T-helper 2 cell treated with Interferon-gamma antibody and Interleukin-4, amounts not matched to agents 100 ng/mL and 5 ng/mL, for 36 hours (primary cell): ENCODE measurements around the gene ARPP21. TPM values are rescaled to one million over a fixed set of nuclear protein-coding genes. Genes with fewer than 3 reads are reported as not detected.

Experiments used
- intact Hi-C: fragments of 100-400 bp; cut with micrococcal nuclease; formaldehyde crosslinking; loops from one replicate; pipeline ENCODE4 v1.15.1; 2023
- total RNA-seq: library from RNA; stranded (reverse); gene quantifications from 2 replicates; pipeline ENCODE4 v1.2.3, GENCODE V29; 2022

The ARPP21 gene
- total RNA-seq, 1 donor from 2014 or later: not detected

DNA sequence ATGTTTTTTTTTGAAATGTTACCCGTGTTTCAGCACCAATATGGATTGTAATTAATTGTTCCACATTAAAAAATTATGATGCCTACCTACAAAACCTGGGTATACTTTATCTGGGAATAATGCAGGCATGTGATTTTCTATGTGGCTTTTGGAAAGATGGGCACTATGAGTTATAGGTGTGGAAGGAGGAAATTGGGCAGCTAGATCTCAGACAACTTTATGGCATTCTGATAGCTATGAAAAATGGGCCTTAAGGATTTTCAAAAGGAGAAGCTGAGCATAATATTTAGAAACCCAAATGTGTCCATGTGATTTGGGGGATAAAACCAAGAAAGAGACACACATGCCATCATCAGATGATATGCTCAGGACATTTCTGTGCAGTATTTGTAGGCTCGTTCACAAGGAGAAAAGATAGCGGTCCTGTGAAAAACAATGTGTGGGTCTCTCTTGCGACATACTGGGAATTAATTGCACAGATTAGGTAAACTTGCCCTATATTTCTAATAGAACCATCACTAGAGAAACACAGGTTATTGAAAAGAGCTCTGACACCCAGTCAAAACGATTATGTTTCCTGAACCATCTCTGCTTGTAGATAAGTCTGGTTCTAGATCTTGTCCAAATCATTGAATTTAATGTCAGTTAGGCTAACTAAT, 35.3 kb downstream of the ARPP21 start:
- intact Hi-C loops: no loop called here

DNA sequence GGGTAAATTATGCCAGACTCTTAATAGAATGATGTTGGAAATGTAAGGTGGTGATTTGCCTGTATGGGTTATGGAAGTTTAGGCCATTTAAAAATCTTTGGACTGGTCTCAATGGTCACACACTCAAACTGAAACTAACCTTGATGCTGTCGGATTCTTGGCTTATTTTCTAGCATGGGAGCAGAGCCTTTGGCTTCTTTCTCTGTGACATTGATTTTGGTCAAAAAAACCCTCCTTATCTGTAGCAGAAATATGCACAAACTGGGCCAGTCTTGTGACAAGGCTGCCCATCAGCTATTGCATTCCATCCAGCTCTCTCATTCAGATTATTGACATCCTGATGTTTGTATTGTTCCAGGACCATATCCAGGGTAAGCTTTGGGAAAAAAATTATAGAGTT, 35.9 kb downstream of the ARPP21 start:
- intact Hi-C loops: no loop called here

DNA sequence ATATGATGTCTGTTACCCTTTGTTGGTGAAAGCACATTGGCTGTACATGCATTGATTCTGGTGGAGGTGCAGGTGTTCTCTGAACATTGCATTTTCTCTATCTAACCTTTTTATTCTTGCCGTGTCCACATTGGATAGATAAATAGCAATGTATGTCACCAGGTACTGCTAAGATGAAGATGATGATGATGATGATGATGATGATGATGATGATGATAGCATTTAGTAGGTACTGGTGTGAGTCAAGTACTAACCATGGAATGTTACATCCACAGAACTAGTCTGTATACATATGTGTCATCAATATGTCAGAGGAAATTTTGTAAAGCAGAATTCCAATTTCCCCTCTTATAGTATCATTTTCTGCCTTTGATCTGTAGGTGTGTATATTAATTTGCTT, 36.3 kb downstream of the ARPP21 start:
- intact Hi-C loops: no loop called here

DNA sequence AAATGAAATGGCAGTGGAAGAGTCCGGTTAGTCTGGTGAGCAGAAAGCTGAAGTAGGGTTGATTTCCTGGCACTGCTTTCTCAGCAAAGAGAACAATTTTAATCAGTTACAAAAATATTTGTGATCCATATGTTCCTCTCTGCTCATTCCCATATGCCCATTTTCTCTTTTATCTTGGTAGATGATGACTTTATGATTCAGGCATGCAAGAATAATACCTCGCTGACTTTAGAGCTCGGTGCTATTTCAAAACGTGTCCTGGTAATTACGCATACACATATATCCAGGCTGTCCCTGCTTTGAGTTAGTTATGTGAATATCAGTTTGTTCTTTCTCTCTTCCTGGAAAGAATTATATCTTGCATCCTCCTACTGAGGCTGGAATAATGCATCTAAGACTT, 38.5 kb downstream of the ARPP21 start:
- intact Hi-C loops: no loop called here

DNA sequence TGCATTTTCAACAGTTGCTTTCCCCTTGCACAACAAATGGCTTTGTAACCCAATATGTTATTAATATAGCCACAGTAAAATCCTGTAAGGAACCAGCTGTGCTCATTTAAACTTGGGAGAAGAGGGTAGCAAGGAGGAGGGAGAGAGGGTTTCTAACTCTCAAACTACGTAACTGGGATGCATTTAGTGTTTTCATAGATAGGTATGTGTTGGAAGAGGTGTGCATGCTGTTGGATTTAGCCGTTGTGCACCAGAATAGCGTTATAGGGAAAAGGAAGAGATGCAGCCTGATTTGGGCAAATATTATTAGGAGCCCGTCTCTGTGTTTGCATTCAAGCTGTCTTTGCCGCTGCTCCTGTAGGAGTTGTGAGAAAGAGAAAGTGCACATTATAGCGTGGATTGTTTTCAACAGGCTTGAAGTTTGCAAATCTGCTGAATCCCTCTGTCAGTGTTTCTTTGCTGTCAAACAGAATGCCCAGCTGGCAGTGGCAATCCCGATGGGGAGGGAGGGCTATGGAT, 39.4 kb downstream of the ARPP21 start:
- intact Hi-C loops: no loop called here

DNA sequence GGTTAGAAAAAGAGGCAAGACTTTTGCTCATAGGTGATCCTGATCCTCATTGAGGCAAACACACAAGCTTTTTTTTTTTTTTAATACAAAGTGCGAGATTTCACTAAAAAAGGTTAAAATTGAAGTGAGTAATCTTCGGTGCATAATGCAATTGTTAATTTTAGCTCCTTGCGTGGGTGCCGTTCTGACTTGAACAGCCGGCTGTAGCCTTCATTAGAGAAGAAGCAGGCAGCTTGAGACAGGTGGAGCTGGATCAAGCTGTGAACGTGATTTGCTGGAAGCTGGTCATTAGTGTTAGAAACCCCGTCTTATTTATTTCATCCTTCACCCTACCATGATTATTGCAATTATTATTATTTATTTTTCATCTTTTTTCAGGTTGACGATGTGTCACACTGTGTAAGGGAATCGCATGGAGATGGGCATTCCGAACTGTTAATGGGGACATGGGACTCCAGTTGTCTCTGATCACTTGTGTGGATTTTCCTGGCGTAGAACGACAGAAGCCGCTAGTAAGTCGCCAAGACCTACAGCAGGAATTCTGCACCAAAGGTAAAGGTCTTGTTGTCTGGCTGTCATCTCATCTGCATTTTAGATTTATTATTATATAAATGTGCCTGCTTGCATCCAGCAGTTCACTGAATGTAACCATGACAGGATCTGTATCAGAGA, 40.2 kb downstream of the ARPP21 start:
- intact Hi-C loops: no loop called here

DNA sequence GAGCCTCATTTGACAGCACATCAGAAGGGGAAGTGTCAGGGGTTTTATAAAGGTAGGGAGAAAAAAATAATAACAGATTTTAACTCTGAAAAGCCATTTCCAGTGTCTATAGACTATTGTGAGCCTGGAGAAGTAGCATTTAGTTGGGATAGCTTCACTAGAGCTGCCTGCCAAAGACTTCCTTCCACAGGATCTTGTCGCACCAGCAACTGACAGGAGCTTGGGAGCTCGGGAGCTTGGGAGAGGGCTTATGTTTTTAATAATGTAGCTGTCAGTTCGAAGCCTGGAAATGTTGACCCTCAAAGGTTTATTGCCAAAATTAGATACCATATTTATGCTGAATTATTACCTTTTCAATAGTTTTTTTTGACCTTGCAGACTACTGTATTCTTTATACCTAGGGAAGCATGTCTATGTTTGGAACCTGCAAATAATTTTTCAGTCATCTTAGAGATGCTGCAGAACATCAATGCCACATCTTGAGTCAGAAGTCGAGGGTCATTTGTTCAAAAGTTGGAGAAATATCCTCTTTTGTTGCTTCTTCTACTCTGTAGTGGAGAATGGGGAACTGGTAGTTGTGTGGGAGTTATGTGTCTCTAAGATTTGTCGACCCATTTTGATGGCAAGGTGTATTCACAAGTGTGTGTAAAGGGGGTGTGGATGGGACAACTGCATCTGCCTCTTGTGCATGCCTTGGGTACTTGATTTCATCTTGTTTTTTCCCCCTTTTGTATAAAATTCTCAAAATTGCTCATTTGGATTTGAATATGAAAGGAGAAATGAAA, 41.7 kb downstream of the ARPP21 start:
- intact Hi-C loops: no loop called here

DNA sequence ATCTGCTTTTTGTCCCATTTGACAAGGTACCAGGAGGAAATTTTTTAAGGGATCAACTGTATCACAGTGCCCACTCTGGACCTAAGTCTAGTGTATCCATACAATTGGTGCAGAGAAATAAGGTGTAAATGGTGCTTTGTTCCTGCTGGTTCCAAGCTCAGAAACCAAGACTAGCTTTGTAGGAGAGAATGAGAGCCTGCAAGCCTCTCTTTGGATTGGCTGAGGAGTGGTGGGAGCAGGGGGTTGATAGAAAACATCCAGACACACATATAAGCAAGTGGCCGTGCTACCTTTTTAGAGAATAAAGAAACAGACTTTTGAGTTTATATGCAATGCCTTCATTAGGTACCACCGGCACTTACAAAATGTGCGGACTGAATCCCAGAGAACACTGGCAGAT, 45.8 kb downstream of the ARPP21 start:
- intact Hi-C loops: no loop called here

DNA sequence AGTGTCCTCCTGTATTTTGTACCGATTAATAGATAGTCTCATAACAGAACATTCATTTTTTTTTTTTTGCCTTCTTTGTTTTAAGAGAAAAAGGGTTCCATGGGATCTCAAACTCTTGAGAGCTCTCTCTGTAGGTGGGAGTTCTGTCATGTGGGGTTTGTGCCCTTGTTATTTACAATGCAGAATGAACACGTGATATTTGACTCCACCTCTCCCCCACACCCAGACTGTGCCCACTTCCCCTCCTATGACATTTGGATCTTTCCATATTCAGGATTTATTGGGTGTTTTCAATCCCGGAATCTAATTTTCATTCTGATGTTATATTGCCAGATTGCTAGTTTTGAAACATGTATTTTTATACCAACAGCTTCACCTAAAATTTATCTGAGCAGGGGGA, 49.5 kb downstream of the ARPP21 start:
- intact Hi-C loops: no loop called here

DNA sequence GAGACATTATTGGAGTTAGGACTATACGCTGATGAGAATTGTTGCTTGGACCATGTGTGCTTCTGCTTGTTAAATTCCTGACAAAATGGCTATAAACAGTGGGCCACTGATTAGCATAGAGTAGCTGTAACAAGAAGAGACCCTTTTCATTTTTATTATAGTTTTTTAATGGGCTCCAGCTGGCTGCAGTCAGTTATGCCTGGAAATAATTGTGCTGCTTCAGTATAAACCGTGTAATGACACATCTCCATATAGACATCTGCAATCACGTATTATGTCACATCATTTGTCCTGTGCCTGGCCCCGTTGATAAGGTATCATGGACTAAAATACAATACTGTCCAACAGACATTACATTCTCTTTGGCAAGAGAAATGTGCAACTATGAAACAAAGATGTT, 50.9 kb downstream of the ARPP21 start:
- intact Hi-C loops: no loop called here

DNA sequence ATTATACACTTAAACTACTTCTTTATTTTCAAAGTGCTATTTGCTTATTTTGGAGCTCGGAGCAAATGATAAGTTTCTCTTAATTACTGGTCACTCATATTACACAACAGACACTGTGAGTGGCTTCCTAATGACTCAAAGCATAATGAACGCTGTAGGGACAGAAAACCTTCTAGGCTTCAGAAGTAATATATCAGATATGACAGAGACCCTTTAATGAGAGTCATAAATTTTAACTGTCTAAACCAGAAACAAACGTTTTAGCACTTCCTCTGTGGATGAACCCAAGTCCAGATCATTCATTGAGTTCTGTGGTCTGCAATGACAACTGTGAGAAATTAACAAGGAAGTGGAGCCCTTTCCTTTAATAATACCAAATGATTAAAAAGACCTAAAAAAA, 66.6 kb downstream of the ARPP21 start:
- intact Hi-C loops: no loop called here

DNA sequence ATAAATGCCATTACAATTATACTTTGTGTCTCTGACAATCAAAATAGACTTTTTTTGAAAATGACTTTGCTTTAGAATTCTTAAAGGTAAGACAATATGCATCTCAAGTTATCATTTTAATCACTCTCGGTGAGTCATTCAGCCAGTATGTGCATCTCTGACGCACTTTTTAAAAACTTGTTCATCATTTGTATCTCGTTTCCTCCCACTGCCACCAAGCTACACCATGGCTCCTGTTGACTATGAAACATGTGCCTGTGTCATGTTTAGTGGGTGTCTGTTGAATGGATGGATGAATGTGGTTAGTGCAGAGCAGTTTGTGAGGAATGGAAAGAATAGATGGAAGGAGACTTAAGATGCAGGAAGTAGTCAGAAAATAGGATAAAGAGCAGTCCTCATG, 68.6 kb downstream of the ARPP21 start:
- intact Hi-C loops: no loop called here

DNA sequence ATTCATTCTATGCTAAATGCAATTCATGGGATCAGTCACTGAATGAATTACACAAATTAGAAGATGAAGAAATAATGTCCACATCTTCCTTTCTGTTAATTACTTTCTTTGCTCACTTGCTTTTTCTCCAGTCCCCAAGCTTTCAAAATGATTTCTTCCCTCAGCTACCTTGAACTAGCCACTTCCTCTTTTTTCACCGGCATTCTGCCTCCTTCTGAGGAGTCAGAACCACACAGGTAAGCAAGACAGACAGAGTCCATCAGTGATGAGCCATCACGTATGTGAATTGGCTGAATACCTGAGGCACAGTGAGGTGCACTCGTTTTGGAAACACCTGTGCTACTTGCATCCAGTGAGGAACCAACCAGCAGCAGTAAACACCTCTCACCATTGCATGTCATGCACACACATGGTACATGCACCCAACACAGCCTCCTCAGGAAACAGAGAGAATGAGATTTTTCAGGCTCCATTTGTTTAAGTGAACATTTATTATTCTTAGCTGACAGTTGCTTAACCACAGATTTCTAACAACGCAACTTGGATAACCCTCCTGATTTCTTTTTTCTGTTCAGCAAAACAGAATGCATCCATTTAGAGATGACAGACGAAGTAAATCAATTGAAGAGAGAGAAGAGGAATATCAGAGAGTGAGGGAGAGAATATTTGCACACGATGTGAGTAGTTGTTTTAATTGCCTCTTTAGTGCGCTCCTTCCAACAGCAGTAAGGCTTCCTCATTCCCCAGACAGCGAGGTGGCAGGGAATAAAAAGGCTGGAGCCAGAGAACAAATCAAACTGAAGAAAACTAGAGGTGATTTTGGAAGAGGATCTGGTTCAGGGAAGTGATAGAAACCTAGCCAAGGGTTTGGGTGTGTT, 69.3 kb downstream of the ARPP21 start:
- intact Hi-C loops: no loop called here

DNA sequence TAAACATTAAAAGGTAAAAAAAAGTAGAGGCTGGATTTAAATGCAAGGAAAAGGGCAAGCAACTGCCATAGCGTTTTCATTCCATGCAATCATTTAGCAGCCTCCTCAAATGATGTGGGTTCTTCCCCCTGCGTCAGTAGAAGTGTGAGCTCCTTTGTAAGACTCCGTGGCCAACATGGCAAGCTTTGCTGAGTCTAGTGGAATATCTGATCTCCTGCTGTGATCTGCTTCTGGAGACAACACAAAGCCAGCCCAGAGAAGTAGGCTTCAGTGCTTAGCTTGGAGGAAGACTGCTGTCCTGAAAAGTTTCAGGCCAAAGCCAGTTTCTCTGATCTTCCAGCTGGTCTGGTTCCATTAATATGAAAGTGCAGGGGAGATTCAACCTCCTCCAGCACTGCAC, 70.4 kb downstream of the ARPP21 start:
- intact Hi-C loops: no loop called here

DNA sequence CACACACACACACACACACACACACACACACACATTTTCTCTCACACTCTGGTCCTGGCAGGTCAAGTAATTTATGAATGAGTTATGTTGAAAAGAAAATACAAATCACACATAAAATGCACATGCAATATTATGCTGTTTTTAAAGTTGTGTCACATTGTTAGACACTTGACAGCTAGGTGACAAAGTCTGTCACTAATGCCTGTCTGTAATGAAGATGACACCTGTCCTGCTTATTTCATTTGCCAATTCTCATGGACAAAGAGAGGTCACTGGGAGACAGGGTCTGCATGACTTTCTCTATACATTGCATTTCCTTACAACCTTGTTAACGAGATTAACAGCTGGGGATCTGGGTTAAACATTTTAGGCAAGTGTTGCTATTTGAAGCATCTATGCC, 71.2 kb downstream of the ARPP21 start:
- intact Hi-C loops: no loop called here

DNA sequence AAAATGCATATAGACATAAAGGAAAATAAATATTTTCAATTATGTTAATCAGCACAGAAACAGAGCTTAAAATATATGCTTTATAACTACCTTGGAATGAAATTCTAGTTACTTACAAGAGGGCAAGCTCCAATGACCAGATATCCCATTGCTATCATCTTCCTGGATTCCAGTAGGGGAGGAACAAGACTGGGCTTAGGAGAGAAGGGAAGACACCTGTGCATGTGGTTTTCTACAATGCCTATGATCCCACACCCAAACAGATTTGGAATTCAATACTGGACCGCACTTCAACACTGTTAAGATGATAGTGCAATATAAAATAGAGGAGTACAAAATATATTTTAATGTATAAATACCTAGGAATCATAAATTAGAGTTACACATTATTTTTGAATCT, 79.6 kb downstream of the ARPP21 start:
- intact Hi-C loops: no loop called here

DNA sequence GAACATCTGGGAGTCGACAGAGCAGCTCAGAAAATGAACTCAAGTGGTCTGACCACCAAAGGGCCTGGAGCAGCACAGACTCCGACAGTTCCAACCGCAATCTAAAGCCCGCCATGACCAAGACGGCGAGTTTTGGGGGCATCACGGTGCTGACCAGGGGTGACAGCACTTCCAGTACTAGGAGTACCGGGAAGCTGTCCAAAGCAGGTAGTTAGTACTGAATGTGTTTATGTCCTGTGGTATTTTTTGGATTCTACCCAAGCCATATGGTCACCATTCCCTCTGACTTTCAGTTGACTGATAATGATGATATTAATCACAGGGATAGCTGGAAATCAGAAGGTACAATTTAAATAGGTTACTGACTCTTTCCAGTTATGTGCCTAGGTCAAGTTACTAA, 82.3 kb downstream of the ARPP21 start:
- intact Hi-C loops: no loop called here

DNA sequence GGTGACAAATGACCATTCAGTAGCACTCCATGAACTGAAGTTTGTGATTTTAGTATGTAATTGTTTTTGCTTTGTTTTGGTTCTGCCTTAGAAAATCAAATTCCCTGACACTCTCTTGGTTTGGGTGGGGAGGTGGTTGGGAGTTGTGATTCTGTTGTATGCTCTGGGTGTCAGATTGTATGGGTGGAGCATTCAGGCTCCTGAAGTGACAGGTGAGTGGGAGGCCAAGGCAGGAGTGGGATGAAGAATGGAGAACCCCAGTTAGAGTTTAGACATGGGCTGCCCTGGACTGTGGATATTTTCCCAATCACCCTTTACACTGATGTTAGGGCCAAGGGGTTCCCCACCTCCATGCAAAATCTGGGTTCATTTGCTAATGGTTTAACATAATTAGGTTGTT, 83.6 kb downstream of the ARPP21 start:
- intact Hi-C loops: no loop called here

DNA sequence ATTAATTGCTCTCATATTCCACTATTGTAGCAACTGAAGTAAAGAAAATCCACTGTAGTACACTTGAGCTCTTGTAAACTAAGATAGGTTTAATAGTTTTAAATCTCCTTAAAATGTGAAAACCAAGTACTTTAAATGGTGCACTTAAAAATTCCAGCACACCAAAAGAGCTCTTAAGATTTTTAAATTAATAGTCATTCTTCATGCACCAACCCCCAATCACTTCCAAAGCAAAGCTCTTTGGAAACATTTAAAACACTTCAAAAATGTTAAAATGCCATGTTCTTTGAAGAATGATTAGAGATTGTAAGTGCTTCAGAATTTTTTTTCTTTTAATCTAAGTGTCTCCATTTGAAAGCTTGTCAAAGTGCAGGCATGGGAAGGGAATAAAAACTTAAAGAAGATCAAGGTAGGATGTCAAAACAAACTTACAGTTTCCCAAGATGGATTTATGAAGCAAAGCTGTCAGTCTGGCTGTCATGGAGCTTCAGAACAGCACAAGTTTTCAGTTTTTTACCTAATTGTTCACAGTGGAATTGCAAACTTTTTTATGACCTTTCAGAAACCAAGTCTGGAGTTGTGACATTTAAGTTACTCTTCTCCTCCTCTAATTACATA, 84.3 kb downstream of the ARPP21 start:
- intact Hi-C loops: no loop called here

DNA sequence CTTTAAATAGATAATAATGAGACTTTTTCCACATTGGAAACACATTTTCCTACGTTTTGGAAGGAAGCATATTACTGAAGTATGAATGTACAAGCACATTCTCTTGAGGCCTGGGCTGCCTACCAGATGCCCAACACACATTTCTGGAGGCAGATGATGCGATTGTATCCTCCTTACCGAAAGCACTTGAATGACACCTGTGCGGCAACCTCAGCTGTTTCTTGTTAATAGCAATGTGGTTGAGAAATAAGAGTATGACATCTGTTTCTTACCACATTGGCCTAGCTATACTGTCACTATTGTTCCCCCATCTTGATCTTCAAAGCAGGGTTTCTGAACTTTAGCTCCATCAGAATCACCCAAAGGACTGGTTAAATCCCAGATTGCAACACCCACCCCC, 84.8 kb downstream of the ARPP21 start:
- intact Hi-C loops: no loop called here

DNA sequence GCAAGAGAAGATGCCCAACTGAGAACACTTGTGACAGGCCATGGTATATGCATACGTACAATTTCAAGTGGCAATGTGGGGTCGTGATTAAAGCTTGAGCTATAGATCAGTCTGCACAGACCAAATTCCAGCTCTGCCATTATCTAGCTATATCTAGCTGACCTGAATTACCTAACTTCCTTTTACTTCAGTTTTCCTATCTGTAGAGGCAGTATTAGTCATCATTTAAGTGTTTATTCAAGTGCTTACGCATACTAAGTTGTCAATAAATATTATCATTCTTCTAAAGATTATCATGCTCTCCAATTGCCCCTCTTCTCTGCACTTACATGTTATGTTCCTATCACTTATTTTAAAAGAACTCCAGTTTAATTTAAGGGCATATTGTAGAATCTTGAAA, 87.9 kb downstream of the ARPP21 start:
- intact Hi-C loops: no loop called here
